ENCODE results near the gene L2HGDH. TPM values are rescaled to one million over a fixed set of nuclear protein-coding genes. Genes with fewer than 3 reads are reported as not detected.

L2HGDH gene
- polyA plus RNA-seq, 1 of the 3 experiments (the other 2 are of a cell fraction), result 8.4 TPM

- POLR2A ChIA-PET, result no interaction called here
- CTCF ChIA-PET, result interaction anchor here (0.6 to 6.9 kb wide), 5 partner anchors 18 to 193 kb away, joined by 3 to 65 read pairs (median 6); partner anchors contain the start of gene MAP4K5
- Histone ChIP-seq H3K4me2 (no peak overlapping the region), H3K4me3 (ENCODE audit: low read depth in 2 of 2, low read length in 1 of 2) (no peak overlapping the region), H3K79me2 (ENCODE audit: insufficient read depth) (no peaks in the 10 kb centered on the region), H3K9ac (no peak overlapping the region), H3K9me3 (no peaks in the 10 kb centered on the region), H3K27ac (ENCODE audit: low read depth in 2 of 2, low read length in 1 of 2) (no peak overlapping the region), H3F3A (replicated peaks; ENCODE audit: insufficient read depth) (no peaks in the 10 kb centered on the region), H4K20me1 (ENCODE audit: insufficient read depth) (no peaks in the 10 kb centered on the region), H3K4me1 (ENCODE audit: control insufficient read depth in 1 of 2, insufficient read depth in 2 of 2, low read depth in 1 of 2, low read length in 1 of 2) (peaks cover 27 to 36% of the 10 kb centered on the region in 2 experiments; a peak in 3 of 4 replicates), H3K27me3 (ENCODE audit: insufficient read depth) (no peaks in the 10 kb centered on the region), H3K9me2 (no peaks in the 10 kb centered on the region), H2AFZ (ENCODE audit: low read depth) (no peak overlapping the region), H3K36me3 (replicated peaks in 1 of 2; ENCODE audit: control insufficient read depth in 1 of 2, insufficient read depth in 2 of 2, low read length in 1 of 2) (no peaks in the 10 kb centered on the region)
- WGBS (ENCODE audit: low lambda C conversion rate), result 83% methylated on average over 3 of the region's 3 CpGs
- TF ChIP-seq USF2 (IDR thresholded peaks at IDR 0.05; ENCODE audit: borderline replicate concordance, low read depth, low read length) (no peak), MXI1 (IDR thresholded peaks at IDR 0.05; ENCODE audit: low read depth, low read length) (no peak), RCOR1 (IDR thresholded peaks at IDR 0.05; ENCODE audit: low read length) (no peak)
- no peak for DNase-seq
Measured at GRCh38 chr14:50339178-50339804, 27.3 kb upstream of the L2HGDH start.

GRCh38 chr14:50338587-50338986, 26.6 kb upstream of the L2HGDH start:
- Histone ChIP-seq H3K9me3 (no peaks in the 10 kb centered on the region), H3F3A (replicated peaks; ENCODE audit: insufficient read depth) (no peaks in the 10 kb centered on the region), H2AFZ (ENCODE audit: low read depth) (no peak overlapping the region), H3K4me2 (no peak overlapping the region), H3K79me2 (ENCODE audit: insufficient read depth) (no peaks in the 10 kb centered on the region), H3K27me3 (ENCODE audit: insufficient read depth) (no peaks in the 10 kb centered on the region), H4K20me1 (ENCODE audit: insufficient read depth) (no peaks in the 10 kb centered on the region), H3K9me2 (no peaks in the 10 kb centered on the region), H3K27ac (ENCODE audit: low read depth in 2 of 2, low read length in 1 of 2) (no peak overlapping the region), H3K4me3 (ENCODE audit: low read depth in 2 of 2, low read length in 1 of 2) (no peak overlapping the region), H3K4me1 (ENCODE audit: control insufficient read depth in 1 of 2, insufficient read depth in 2 of 2, low read depth in 1 of 2, low read length in 1 of 2) (peaks cover 27 to 34% of the 10 kb centered on the region in 2 experiments; a peak in 3 of 4 replicates), H3K36me3 (replicated peaks in 1 of 2; ENCODE audit: control insufficient read depth in 1 of 2, insufficient read depth in 2 of 2, low read length in 1 of 2) (no peaks in the 10 kb centered on the region), H3K9ac (no peak overlapping the region)
- 100% methylated on average over 2 of the region's 2 CpGs for WGBS (ENCODE audit: low lambda C conversion rate)
- DNase-seq, result no peak
- POLR2A ChIA-PET, result no interaction called here
- TF ChIP-seq NFIC (IDR thresholded peaks at IDR 0.05; ENCODE audit: borderline replicate concordance) (no peak), JUND (IDR thresholded peaks at IDR 0.05) (no peak), GATA2 (CRISPR knock-in tag; IDR thresholded peaks at IDR 0.05) (no peak), FOXJ3 (CRISPR knock-in tag; IDR thresholded peaks at IDR 0.05) (no peak), POLR2AphosphoS5 (IDR thresholded peaks at IDR 0.05; ENCODE audit: low read depth, low read length) (no peak), YY1 (IDR thresholded peaks at IDR 0.05; ENCODE audit: low read depth) (no peak), REST (IDR thresholded peaks at IDR 0.05; ENCODE audit: low read depth, low read length) (no peak), RFX5 (IDR thresholded peaks at IDR 0.05; ENCODE audit: low read length) (no peak), GABPA (IDR thresholded peaks at IDR 0.05; ENCODE audit: low read depth) (no peak), CHD2 (IDR thresholded peaks at IDR 0.05; ENCODE audit: low read length, partially characterized antibody) (no peak), TCF12 (IDR thresholded peaks at IDR 0.05) (no peak), IRF3 (IDR thresholded peaks at IDR 0.05; ENCODE audit: low read depth, low read length) (no peak), SIN3A (IDR thresholded peaks at IDR 0.05; ENCODE audit: borderline replicate concordance, low read depth, low read length) (no peak), EP300 (IDR thresholded peaks at IDR 0.05; ENCODE audit: borderline replicate concordance in 1 of 2, low read depth in 1 of 2, low read length in 1 of 2) (no peak), PBX3 (IDR thresholded peaks at IDR 0.05) (no peak), RXRA (IDR thresholded peaks at IDR 0.05; ENCODE audit: borderline replicate concordance, low read depth) (no peak)
- CTCF ChIA-PET, result interaction anchor here (0.6 to 1.9 kb wide), 4 partner anchors 17 to 193 kb away, joined by 3 to 6 read pairs (median 5); partner anchors contain the start of gene MAP4K5
